KMS-11 (cell line): ENCODE data around the gene SORCS2.

Source experiments
- H2AFZ ChIP-seq: fragments of 200-600 bp; sonication (generic); 2 replicates; pipeline ENCODE4 v1.6.1; 2016; ENCODE audit warnings: antibody characterized with exemption, mixed run types, low read depth
- H3K27ac ChIP-seq: fragments of 200-600 bp; sonication (generic); 2 replicates; pipeline ENCODE4 v1.6.1; 2016; ENCODE audit warnings: mild to moderate bottlenecking, mixed run types
- H3K27me3 ChIP-seq: fragments of 200-600 bp; sonication (generic); 2 replicates; pipeline ENCODE4 v1.6.1; 2017; ENCODE audit warnings: mild to moderate bottlenecking, low read depth, mixed run types, moderate library complexity; ENCODE audit not compliant: insufficient read depth
- H3K36me3 ChIP-seq: fragments of 200-600 bp; sonication (generic); 2 replicates; pipeline ENCODE4 v1.6.1; 2017; ENCODE audit warnings: mild to moderate bottlenecking, mixed run types; ENCODE audit not compliant: insufficient read depth
- H3K4me1 ChIP-seq: fragments of 200-600 bp; sonication (generic); 2 replicates; pipeline ENCODE4 v1.6.1; 2016; ENCODE audit warnings: mild to moderate bottlenecking, low read depth, mixed run types; ENCODE audit not compliant: poor library complexity, severe bottlenecking
- H3K4me2 ChIP-seq: fragments of 200-600 bp; sonication (generic); 2 replicates; pipeline ENCODE4 v1.7.0; 2016; ENCODE audit warnings: mild to moderate bottlenecking, mixed run types
- H3K4me3 ChIP-seq: fragments of 200-600 bp; sonication (generic); IDR thresholded peaks from 2 replicates; pipeline ENCODE4 v1.6.1; 2017; ENCODE audit warnings: low read depth, low read length, mixed read lengths; ENCODE audit not compliant: insufficient read depth
- H3K79me2 ChIP-seq: fragments of 200-600 bp; sonication (generic); 2 replicates; pipeline ENCODE4 v1.6.1; 2016; ENCODE audit warnings: low read depth, mixed run types; ENCODE audit not compliant: insufficient read depth
- H3K9ac ChIP-seq: fragments of 200-600 bp; sonication (generic); 2 replicates; pipeline ENCODE4 v1.6.1; 2016; ENCODE audit warnings: mild to moderate bottlenecking, mixed run types
- H4K20me1 ChIP-seq: fragments of 200-600 bp; sonication (generic); 2 replicates; pipeline ENCODE4 v1.6.1; 2016; ENCODE audit warnings: mild to moderate bottlenecking, mixed run types; ENCODE audit not compliant: insufficient read depth
- CTCF ChIP-seq: fragments of 200-600 bp; sonication (generic); conservative IDR thresholded peaks from 2 replicates; pipeline ENCODE4 v1.6.1; 2017; ENCODE audit warnings: low read depth, mild to moderate bottlenecking, antibody characterized with exemption, low read length, moderate library complexity, mixed read lengths

SORCS2 gene

GRCh38 chr4:7356667-7357310 is 164.5 kb downstream of the SORCS2 start:
- Histone ChIP-seq H2AFZ (no peak overlapping the region), H3K4me1 (no peaks in the 10 kb centered on the region), H3K79me2 (no peaks in the 10 kb centered on the region), H3K36me3 (no peaks in the 10 kb centered on the region), H3K27ac (no peak overlapping the region), H3K4me3 (no peak overlapping the region), H3K27me3 (no peaks in the 10 kb centered on the region), H3K9ac (no peak overlapping the region), H3K4me2 (no peak overlapping the region), H4K20me1 (no peaks in the 10 kb centered on the region)
- no peak for TF ChIP-seq CTCF

- no peaks in the 10 kb centered on the region for H4K20me1 ChIP-seq
- H3K9ac ChIP-seq: no peak overlapping the region
Observed at GRCh38 chr4:7357323-7357722, 165.0 kb downstream of the SORCS2 start.

GRCh38 chr4:7358100-7358735 is 165.9 kb downstream of the SORCS2 start:
- Histone ChIP-seq H3K4me1 (no peaks in the 10 kb centered on the region), H4K20me1 (no peaks in the 10 kb centered on the region), H3K9ac (no peak overlapping the region), H3K27me3 (no peaks in the 10 kb centered on the region), H3K79me2 (no peaks in the 10 kb centered on the region), H2AFZ (no peak overlapping the region), H3K4me2 (no peak overlapping the region), H3K27ac (no peak overlapping the region), H3K4me3 (no peak overlapping the region), H3K36me3 (no peaks in the 10 kb centered on the region)
- TF ChIP-seq CTCF: no peak

More at GRCh38 chr4:7357323-7357722, 165.0 kb downstream of the SORCS2 start:
- H3K4me3 ChIP-seq: no peak overlapping the region
- H3K4me2 ChIP-seq: no peak overlapping the region
- no peak for TF ChIP-seq CTCF
- no peak overlapping the region for H2AFZ ChIP-seq
- no peaks in the 10 kb centered on the region for H3K4me1 ChIP-seq
- H3K27me3 ChIP-seq: no peaks in the 10 kb centered on the region
- H3K27ac ChIP-seq: no peak overlapping the region
- H3K36me3 ChIP-seq: no peaks in the 10 kb centered on the region
- H3K79me2 ChIP-seq: no peaks in the 10 kb centered on the region

GRCh38 chr4:7359400-7360062 is 167.2 kb downstream of the SORCS2 start:
- H4K20me1 ChIP-seq: no peaks in the 10 kb centered on the region
- H2AFZ ChIP-seq: no peak overlapping the region
- no peaks in the 10 kb centered on the region for H3K36me3 ChIP-seq
- H3K9ac ChIP-seq: no peak overlapping the region
- no peak overlapping the region for H3K4me2 ChIP-seq
- H3K79me2 ChIP-seq: no peaks in the 10 kb centered on the region
- H3K4me1 ChIP-seq: no peaks in the 10 kb centered on the region
- H3K27ac ChIP-seq: no peak overlapping the region
- TF ChIP-seq CTCF: no peak
- H3K27me3 ChIP-seq: no peaks in the 10 kb centered on the region
- no peak overlapping the region for H3K4me3 ChIP-seq
